Measurements from ENCODE around the gene GATAD2B.

DNA sequence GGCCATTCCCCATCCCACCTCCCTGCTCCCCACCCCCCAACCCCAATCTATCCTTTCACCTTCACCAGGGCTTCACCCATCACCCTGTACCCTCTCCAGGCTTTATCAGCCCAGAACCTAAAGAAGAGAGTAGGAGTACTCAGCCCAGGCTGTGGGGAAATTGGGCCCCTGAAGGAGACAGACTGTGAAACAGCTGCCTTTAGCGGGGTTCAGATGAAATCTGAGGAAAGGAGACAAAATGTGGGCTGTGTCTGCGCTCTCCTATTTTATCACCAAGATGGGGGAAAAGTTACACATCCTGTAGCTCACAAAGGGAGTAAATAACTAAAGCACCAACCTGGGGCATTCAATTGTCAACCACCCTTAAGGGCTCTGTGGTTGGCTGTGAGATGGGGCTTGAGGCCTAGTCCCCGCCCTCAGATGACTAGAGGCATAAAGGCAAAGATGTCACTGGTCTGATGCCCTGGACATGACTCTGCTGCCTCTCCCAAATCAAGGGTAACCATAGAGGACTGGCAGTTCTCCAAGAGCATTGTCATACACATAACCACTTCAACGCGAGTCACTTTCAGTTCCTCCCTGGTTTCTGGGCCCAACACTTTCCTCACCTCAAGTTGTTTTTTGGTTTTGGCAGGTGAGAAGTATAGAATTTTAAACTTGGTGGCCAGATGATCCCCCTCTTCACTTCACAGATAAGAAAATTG is 117.6 kb downstream of the GATAD2B start:
- TF ChIP-seq, protein P1, sequence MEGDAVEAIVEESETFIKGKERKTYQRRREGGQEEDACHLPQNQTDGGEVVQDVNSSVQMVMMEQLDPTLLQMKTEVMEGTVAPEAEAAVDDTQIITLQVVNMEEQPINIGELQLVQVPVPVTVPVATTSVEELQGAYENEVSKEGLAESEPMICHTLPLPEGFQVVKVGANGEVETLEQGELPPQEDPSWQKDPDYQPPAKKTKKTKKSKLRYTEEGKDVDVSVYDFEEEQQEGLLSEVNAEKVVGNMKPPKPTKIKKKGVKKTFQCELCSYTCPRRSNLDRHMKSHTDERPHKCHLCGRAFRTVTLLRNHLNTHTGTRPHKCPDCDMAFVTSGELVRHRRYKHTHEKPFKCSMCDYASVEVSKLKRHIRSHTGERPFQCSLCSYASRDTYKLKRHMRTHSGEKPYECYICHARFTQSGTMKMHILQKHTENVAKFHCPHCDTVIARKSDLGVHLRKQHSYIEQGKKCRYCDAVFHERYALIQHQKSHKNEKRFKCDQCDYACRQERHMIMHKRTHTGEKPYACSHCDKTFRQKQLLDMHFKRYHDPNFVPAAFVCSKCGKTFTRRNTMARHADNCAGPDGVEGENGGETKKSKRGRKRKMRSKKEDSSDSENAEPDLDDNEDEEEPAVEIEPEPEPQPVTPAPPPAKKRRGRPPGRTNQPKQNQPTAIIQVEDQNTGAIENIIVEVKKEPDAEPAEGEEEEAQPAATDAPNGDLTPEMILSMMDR (conservative IDR thresholded peaks at IDR 0.05; ENCODE audit: low read length), result no peak
- TF ChIP-seq EZH2phosphoT487 (IDR thresholded peaks at IDR 0.05; ENCODE audit: borderline replicate concordance), result no peak

Measured in Loucy (cell line).